C1 segment of cervical spinal cord (tissue), 14 donors: ENCODE measurements around the gene CD300LG.
A peak's percentile ranks its signal among the peaks of the same experiment; 100 is the strongest.
"Not testable (repeated sequence)": the region's sequence is repeated elsewhere in the genome, so short reads cannot be mapped to it uniquely, and the experiment has no call there.

Source experiments
- DNase-seq, 14 donors: peaks; one replicate each; lab custom pipeline; 2025; lab: John Stamatoyannopoulos, UW

The CD300LG gene

DNA sequence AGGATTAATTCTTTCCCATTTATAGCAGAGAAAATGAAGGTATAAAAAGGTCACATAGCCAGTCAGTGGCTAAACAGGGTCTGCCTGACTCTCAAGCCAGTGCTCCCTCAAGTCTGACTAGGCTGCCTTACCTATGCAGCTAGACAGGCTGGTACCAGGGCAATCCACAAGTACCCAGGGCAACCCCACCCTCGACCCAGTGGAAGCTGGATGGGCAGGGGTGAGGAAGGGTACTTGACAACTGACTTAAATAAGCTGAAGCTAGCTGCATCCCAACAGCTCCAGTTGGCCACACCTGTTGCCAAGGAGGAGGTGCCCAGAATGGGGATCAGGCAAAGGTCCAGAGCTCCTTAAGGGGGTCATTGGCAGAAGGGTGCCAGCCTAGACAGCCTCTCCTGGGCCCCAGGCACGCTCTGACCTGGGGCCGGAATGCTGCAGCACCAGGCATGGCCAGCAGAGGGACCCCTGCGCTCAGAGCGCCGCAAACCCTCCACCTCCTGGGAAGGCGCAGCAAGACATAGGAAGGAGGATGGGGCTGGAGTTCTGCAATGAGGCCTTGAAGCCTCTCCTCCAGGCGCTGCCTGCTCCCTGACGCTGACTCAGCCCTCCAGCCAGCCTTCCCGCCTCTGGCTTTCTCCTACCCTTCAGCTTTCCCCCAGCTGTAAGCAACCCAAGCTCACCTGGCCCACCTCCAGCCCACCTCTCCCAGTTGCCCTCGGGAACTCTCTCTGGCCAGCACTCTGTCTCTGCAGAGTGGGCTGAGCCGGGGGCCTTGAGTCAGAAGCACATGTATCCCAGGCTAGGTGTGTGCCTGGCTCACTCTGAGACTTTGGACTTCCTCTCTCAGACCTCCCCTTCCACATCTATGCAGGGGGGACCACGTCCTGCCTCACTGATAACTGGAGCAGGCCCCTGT, 31.5 kb downstream of the CD300LG start:
- DNase-seq: peak in 12 of 14 donors; percentile 6 to 66 (median 34)

GRCh38 chr17:43879723-43880419, 32.9 kb downstream of the CD300LG start:
- DNase-seq: no peak

DNA sequence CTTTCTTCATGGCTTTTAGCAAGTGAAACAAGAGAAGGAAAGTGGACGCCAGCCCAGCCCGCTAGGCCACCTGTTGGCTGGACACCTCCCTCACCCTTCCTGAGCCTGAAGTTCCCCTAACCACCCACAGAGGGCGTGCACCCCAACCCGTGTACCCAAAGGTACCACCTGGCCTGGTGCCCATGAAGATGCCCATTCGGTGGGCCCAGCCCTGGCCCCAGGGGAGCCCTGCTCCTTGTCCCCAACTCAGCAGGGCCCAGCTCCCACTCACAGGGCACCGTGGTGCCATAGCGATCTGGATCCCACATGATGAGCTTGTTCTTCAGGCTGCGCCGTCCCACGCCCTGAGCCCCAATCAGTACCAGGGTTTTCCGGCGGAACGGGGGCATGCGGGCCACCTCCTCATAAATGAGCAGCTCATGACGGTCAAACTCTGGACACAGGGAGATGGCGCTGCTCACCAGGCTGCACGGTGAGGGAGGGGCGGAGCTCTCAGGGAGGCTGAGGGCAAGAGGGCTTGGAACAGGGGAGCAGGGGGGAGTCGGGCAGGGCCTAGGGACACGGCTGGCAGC, 33.5 kb downstream of the CD300LG start:
- no peak for DNase-seq

- DNase-seq: no peak
Measured at GRCh38 chr17:43881181-43881580, 34.2 kb downstream of the CD300LG start.

GRCh38 chr17:43881758-43882505, 35.0 kb downstream of the CD300LG start:
- DNase-seq: no peak

DNA sequence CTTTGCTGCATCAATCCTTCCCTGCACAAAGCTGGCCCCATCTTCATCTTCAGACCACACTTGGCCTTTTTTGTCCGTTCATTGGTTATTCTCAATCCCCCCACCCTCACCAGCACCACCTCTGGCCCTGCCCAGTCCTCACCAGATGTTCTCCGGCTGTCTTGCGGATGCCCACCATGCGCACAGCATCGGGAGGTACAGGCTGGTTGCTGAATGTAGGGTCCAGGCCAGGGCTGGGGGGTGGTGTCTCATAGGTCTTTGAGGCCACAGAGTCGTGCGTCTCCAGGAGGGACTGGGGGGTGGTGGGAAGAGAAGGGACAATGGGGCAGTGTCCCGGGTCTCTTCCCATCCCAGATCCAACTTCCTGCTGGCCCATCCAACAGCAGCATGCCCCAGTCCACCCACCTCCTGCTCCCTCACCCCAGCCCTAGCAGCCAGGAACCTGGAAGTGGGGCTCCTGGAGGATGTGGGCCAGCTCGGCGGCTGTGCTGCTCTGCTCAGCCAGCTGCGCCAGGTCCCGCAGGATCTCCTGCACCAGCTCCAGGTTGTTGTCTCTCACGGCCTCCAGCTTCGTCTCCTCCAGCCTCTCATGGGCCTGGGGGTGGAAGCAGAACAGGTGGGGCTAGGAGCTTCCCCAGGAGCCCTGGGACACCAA, 35.9 kb downstream of the CD300LG start:
- DNase-seq: no peak

- no peak for DNase-seq
Measured at GRCh38 chr17:43888548-43888947, 41.6 kb downstream of the CD300LG start.

GRCh38 chr17:43890240-43890639, 43.3 kb downstream of the CD300LG start:
- DNase-seq: no peak

DNA sequence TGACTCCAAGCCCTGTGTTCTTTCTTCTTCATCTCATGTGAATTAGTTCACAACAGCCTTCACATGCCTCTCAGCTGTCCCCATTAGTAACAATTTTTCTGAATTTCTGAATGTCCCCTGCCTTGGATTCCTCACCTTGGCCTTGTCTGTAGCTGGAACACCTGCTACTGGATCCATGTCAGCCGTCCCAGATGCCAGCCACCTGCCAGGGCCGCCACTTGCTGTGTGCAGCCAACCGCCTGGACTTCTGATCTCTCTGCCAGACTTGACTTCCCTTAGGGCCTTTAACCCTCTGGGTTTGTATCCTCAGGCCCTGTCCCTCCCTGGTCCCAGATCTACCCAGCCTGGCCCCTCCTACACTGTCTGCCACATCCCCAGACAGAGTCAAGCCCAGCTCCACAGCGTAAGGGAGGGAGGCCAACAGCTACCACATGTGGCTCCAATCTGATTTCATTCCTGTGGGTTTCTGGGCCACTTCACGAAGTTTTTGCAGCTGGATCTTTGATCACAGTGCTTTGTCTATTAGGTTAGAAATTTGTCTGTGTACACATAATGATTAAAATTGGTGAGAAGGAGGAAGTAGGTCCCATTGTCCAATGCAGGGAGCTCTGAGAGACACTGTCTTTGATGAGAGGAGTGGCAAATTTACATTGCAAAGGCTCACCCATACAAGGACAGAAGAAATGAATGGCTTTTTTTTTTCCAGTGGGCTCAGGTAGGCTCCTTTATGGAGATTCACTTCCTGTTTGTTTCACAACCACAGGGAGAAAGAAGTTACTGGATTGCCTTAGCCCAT, 45.1 kb downstream of the CD300LG start:
- peak in 1 of 14 donors; percentile 31 for DNase-seq

- no peak for DNase-seq
Measured at GRCh38 chr17:43892647-43892952, 45.6 kb downstream of the CD300LG start.

DNA sequence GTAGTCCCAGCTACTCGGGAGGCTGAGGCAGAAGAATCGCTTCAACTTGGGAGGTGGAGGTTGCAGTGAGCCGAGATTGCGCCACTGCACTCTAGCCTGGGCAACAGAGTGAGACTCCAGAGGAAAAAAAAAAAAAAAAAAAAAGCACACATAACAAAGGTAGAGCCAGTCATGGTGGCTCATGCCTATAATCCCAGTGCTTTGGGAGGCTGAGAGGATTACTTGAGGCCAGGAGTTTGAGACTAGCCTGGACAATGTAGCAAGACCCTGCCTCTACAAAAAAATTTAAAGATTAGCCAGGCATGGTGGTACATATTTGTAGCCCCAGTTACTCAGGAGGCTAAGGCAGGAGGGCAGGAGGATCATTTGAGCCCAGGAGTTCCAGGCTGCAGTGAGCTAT, 47.5 kb downstream of the CD300LG start:
- DNase-seq: not testable (repeated sequence)

DNA sequence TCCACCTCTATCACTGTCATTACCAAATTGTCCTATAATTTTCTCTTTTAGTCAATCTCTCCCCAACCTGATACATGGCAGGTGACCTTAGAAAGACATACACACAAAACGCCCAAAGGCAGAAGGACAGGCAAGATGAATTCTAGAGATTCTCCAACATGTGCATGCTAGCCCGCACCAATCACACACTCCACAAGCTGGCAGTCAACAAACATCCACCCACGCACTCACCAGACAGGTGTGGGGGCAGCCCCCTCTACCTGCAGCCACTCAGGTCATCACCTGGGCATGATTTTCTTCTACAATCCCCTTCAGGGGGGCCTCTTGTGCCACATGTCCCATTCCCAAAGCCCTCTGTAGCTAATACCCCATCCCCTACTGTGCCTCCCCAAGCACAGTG, 50.9 kb downstream of the CD300LG start:
- no peak for DNase-seq

DNA sequence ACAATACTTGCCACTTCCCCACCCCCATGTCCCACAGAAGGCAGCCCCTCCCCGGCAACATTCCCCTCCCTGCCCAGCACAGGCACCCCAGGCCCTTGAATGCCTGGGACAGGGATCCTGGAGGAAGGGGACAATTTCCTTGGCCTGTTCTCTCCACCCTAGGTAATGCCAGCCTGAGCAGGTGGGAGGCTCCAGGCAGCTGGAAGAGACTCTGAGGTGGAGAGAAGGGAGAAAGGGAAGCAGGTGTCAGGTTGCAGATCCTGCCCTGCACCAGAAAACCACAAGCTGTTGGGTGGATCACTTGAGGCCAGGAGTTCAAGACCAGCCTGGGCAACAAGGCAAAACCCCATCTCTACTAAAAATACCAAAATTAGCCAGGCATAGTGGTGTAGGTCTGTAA, 51.5 kb downstream of the CD300LG start:
- no peak for DNase-seq

GRCh38 chr17:43900183-43900857, 53.3 kb downstream of the CD300LG start:
- peak in 12 of 14 donors; percentile 23 to 79 (median 74) for DNase-seq

GRCh38 chr17:43900858-43901754, 54.1 kb downstream of the CD300LG start:
- DNase-seq: no peak

DNA sequence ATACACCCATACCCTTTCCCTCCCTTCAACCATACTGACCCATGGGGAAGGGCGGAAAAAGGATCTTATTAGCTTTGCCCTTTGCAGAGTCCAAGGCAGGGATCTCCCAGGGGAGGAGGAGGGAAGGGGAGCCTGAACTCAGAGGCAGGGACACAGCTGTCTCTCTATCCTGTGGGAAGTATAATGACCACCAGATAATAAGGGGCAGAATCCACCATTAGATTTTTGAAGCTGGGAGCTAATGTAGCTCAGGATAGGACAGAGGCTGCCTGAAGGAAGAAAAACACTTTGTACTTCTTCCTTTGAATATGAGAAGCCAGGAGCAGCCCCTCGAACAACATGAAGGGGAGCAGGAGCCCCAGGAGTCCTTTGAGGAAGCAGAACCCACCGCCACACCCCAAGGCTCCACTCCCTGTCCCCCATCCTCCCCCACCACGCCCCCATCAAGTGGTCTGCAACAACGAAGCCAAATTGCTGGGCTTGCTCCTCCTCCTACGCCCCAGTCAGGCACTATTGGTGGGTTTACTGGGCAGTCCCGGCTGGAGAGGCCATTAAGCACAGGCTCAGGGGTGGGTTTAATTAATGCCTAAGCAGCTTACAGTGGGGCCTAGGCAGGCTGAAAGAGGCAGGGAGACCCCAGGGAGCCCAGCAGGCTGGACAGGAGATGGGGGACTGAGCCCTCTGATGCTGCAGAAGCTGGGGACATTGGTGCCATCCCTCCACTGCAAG, 55.0 kb downstream of the CD300LG start:
- DNase-seq: no peak

DNA sequence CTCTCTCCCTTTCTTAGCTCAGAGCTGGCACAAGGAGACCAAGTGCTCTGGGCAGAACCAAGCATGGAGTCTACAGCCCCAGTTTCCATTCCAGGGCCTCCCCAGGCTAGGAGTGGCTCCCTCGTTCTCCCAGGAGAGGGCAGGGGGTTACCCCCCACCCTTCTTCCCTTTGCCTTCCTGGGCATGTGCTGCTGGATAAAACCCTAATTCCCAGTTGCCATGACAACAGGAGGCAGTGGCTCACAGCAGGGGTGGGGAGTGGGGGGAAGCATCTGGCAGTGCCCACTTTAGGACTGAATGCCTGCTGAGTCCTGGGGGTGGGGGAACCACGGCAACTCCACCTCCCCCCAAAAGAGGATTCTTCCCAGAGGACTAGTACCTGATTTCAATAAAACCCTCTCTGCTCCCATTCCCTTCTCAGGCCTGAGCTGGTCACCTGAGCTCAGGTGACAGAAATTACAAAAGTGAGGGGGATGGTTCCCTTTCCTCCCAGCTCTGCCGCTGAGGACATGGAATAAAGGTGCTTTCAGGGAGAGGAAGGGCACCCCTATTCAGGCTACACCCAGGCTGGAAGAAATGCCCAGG, 58.5 kb downstream of the CD300LG start:
- peak in 3 of 14 donors; percentile 20 to 26 (median 23) for DNase-seq
